HCT116 (cell line): Measurements from ENCODE around the gene HAO1. TPM values are rescaled to one million over a fixed set of nuclear protein-coding genes. Genes with fewer than 3 reads are reported as not detected.

Experiments used
- ATAC-seq: fragments of 200-7000 bp; cut with Tn5 transposase; 2 replicates; pipeline ENCODE4 v1.9.1; 2020; ENCODE audit warnings: mild to moderate bottlenecking, moderate library complexity
- BruUV-seq: library from RNA; stranded (reverse); fragments of 400-500 nt; replicated peaks from 2 replicates; lab custom pipeline; 2021; lab: Mats Ljungman, UMichigan
- CTCF ChIA-PET: fragments of 300-600 bp; sonication (Branson Sonifier 250); formaldehyde crosslinking; loops from one replicate; lab custom pipeline; 2021; ENCODE audit warnings: antibody characterized with exemption; lab: Charles Lee
- POLR2A ChIA-PET: fragments of 300-600, 350-600 bp; sonication (Branson Sonifier 250); formaldehyde crosslinking; loops from one replicate; lab custom pipeline; 2021; ENCODE audit warnings: antibody characterized with exemption; lab: Charles Lee
- RAD21 ChIA-PET, 2 experiments: fragments of 300-600 bp; sonication (Branson Sonifier 250); formaldehyde crosslinking; loops; one replicate each; lab custom pipeline; 2023; ENCODE audit warnings: low total read pairs in 2 of 2; ENCODE audit not compliant: uncharacterized antibody in 2 of 2, unreplicated experiment in 2 of 2, low non-redundant PET in 1 of 2; lab: Charles Lee
- DNase-seq: peaks from one replicate; pipeline ENCODE4 v3.0.0-alpha.2; 2010; ENCODE audit warnings: low read depth, low spot score
- H2AFZ ChIP-seq: fragments of 200-600 bp; shearing (Covaris generic), sonication (generic); 2 replicates; pipeline ENCODE4 v1.6.1; 2017; ENCODE audit warnings: low read depth, mixed run types, mixed read lengths, antibody characterized with exemption, low read length; ENCODE audit not compliant: poor library complexity, severe bottlenecking
- H3K27ac ChIP-seq: 2 replicates; pipeline ENCODE4 v1.5.1; 2012; ENCODE audit warnings: low read depth, low read length
- H3K27me3 ChIP-seq: fragments of 200-600 bp; sonication (generic); 2 replicates; pipeline ENCODE4 v1.6.1; 2016; ENCODE audit warnings: mixed run types, low read length, mixed read lengths; ENCODE audit not compliant: insufficient read depth
- H3K36me3 ChIP-seq, 2 experiments: fragments of 200-500 bp in 1 of 2; fragments of 200-600 bp in 1 of 2; sonication (Bioruptor generic) in 1 of 2; sonication (generic) in 1 of 2; 2 replicates each; pipeline versions ENCODE4 v1.5.1 to v1.6.1; 2014 to 2016; ENCODE audit warnings: low read length in 2 of 2, inconsistent platforms in 1 of 2, mixed read lengths in 1 of 2, mixed run types in 1 of 2; ENCODE audit not compliant: insufficient read depth in 2 of 2, control insufficient read depth in 1 of 2
- H3K4me1 ChIP-seq, 2 experiments: fragments of 200-600 bp in 1 of 2; sonication (generic) in 1 of 2; 2 replicates each; pipeline versions ENCODE4 v1.5.1 to v1.6.1; 2012 to 2017; ENCODE audit warnings: low read length in 2 of 2, inconsistent platforms in 1 of 2, mild to moderate bottlenecking in 1 of 2, mixed read lengths in 1 of 2, mixed run types in 1 of 2, moderate library complexity in 1 of 2; ENCODE audit not compliant: insufficient read depth in 2 of 2, control insufficient read depth in 1 of 2
- H3K4me2 ChIP-seq: fragments of 200-600 bp; sonication (generic); 2 replicates; pipeline ENCODE4 v1.6.1; 2017; ENCODE audit warnings: mixed run types, low read length, mixed read lengths
- H3K4me3 ChIP-seq, 2 experiments: fragments of 200-600 bp in 1 of 2; sonication (generic) in 1 of 2; replicated peaks in 1 of 2; 2 replicates each; pipeline ENCODE4 v1.5.1; 2011 to 2016; ENCODE audit warnings: low read length in 2 of 2, control low read depth in 1 of 2, low read depth in 1 of 2, mild to moderate bottlenecking in 1 of 2, mixed read lengths in 1 of 2, mixed run types in 1 of 2
- H3K79me2 ChIP-seq: fragments of 200-600 bp; sonication (generic); 2 replicates; pipeline ENCODE4 v1.6.1; 2017; ENCODE audit warnings: mild to moderate bottlenecking, mixed run types, low read length, moderate library complexity, mixed read lengths; ENCODE audit not compliant: insufficient read depth
- H3K9ac ChIP-seq: fragments of 200-600 bp; sonication (generic); 2 replicates; pipeline ENCODE4 v1.6.1; 2016; ENCODE audit warnings: low read length, mixed read lengths
- H3K9me2 ChIP-seq: fragments of 200-600 bp; sonication (generic), shearing (Covaris generic); 2 replicates; pipeline ENCODE4 v1.6.1; 2017; ENCODE audit warnings: mixed run types, mild to moderate bottlenecking, moderate library complexity; ENCODE audit not compliant: insufficient read depth
- H3K9me3 ChIP-seq, 2 experiments: fragments of 200-500 bp in 1 of 2; fragments of 200-600 bp in 1 of 2; sonication (Bioruptor generic) in 1 of 2; sonication (generic) in 1 of 2; 2 replicates each; pipeline ENCODE4 v1.6.1; 2014 to 2017; ENCODE audit warnings: low read length in 2 of 2, mixed read lengths in 2 of 2, inconsistent platforms in 1 of 2, low read depth in 1 of 2, mild to moderate bottlenecking in 1 of 2, mixed run types in 1 of 2, moderate library complexity in 1 of 2; ENCODE audit not compliant: control insufficient read depth in 1 of 2, insufficient read depth in 1 of 2
- H4K20me1 ChIP-seq: fragments of 200-600 bp; sonication (generic), shearing (Covaris generic); 2 replicates; pipeline ENCODE4 v1.6.1; 2017; ENCODE audit warnings: mixed run types, mild to moderate bottlenecking, moderate library complexity; ENCODE audit not compliant: insufficient read depth
- CBX3 ChIP-seq: IDR thresholded peaks from 2 replicates; pipeline ENCODE4 v1.6.1; 2012; ENCODE audit warnings: low read depth
- CEBPB ChIP-seq: IDR thresholded peaks from 2 replicates; pipeline ENCODE4 v1.6.1; 2012; ENCODE audit warnings: low read depth
- EGR1 ChIP-seq: IDR thresholded peaks from 2 replicates; pipeline ENCODE4 v1.6.1; 2012; ENCODE audit warnings: low read depth
- ELF1 ChIP-seq: IDR thresholded peaks from 2 replicates; pipeline ENCODE4 v1.6.1; 2012; ENCODE audit warnings: low read depth, borderline replicate concordance
- FOSL1 ChIP-seq: IDR thresholded peaks from 2 replicates; pipeline ENCODE4 v1.6.1; 2012; ENCODE audit warnings: low read depth
- JUND ChIP-seq: IDR thresholded peaks from 2 replicates; pipeline ENCODE4 v1.6.1; 2012
- POLR2AphosphoS5 ChIP-seq: IDR thresholded peaks from 2 replicates; pipeline ENCODE4 v1.6.1; 2011; ENCODE audit warnings: mild to moderate bottlenecking, low read depth, low read length, moderate library complexity
- SIN3A ChIP-seq: IDR thresholded peaks from 2 replicates; pipeline ENCODE4 v1.6.1; 2012; ENCODE audit warnings: low read depth
- TCF7L2 ChIP-seq: IDR thresholded peaks from 2 replicates; pipeline ENCODE4 v1.7.0; 2011; ENCODE audit warnings: borderline replicate concordance, inconsistent platforms; ENCODE audit not compliant: insufficient read depth, insufficient read length; ENCODE audit errors: extremely low read depth
- intact Hi-C: fragments of 100-400 bp; cut with micrococcal nuclease; formaldehyde crosslinking; loops from 2 replicates; pipeline ENCODE4 v1.10.0; 2022
- total RNA-seq: library from RNA; stranded (reverse); gene quantifications from one replicate; pipeline ENCODE4 v1.2.1, GENCODE V29; 2021; ENCODE audit not compliant: unreplicated experiment
- TF ChIP-seq, protein P1 (sequence below): IDR thresholded peaks from 2 replicates; pipeline ENCODE4 v1.6.1; 2012
- TF ChIP-seq, protein P2 (sequence below): IDR thresholded peaks from 2 replicates; pipeline ENCODE4 v1.6.1; 2011; ENCODE audit warnings: mild to moderate bottlenecking, low read length, moderate library complexity; ENCODE audit not compliant: insufficient replicate concordance; ENCODE audit errors: extremely low read depth
- TF ChIP-seq, protein P3 (sequence below): IDR thresholded peaks from 2 replicates; pipeline ENCODE4 v1.6.1; 2012; ENCODE audit warnings: low read depth

HAO1 gene
- total RNA-seq, 1 experiment from 2014 or later, result 0.12 TPM

DNA sequence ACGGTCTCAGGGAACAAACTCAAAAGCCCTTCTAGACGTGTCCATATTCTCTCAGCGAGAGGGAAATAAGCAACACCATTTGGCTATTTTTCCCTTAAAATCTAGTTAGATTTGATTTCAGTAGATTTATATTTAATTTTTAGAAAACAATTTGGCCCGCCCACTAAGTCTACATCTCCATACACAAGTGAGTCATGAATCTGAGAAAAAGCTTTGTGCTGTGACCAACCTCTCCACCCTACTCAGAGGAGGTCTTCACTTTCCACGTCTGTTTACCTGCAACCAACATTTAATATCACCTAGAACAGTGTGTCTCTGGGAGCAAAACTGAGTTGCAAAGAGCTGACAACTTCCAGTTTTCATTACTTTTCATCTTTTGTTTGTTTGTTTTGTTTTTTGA is 48.6 kb downstream of the HAO1 start:
- Histone ChIP-seq H3K4me1 (no peaks in the 10 kb centered on the region), H3K79me2 (no peaks in the 10 kb centered on the region), H3K4me2 (no peak overlapping the region), H3K36me3 (no peaks in the 10 kb centered on the region), H3K9ac (no peak overlapping the region), H2AFZ (no peak overlapping the region), H3K4me3 (no peak overlapping the region), H3K27ac (no peak overlapping the region), H3K27me3 (no peaks in the 10 kb centered on the region), H3K9me2 (no peaks in the 10 kb centered on the region), H4K20me1 (no peaks in the 10 kb centered on the region), H3K9me3 (no peaks in the 10 kb centered on the region)
- ATAC-seq, result no peak
- DNase-seq, result no peak
- BruUV-seq, result no TSS peak
- intact Hi-C loops, result no loop called here
- POLR2A ChIA-PET, result no interaction called here
- CTCF ChIA-PET, result no interaction called here
- RAD21 ChIA-PET, result no interaction called here
- no peak for TF ChIP-seq EGR1
- no peak for TF ChIP-seq JUND
- no peak for TF ChIP-seq SIN3A
- TF ChIP-seq, protein P1, sequence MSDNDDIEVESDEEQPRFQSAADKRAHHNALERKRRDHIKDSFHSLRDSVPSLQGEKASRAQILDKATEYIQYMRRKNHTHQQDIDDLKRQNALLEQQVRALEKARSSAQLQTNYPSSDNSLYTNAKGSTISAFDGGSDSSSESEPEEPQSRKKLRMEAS, result no peak
- TF ChIP-seq, all 23 proteins: peak for 0

DNA sequence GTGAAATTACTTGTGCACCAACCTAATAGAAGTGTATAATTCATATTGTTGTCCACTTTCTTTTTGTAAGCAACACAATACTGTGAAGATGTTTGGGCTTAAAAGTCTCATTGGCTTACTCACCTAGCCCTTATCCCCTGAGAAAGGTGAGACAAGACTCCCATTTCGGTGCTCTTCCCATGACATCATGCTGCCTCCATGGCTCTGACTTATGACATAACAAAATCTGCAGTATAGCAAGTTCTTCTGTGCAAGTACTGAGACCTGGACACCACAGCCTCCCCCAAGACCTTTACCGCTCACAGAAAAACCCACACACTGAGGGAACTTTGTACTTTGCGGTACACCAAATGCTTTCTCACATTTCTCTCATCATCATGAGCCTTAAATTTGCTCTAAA is 50.5 kb downstream of the HAO1 start:
- H3K36me3 ChIP-seq, result no peaks in the 10 kb centered on the region
- H3K9ac ChIP-seq, result no peak overlapping the region
- ChIA-PET RAD21 (no interaction called here), CTCF (no interaction called here), POLR2A (no interaction called here)
- no peak overlapping the region for H3K4me2 ChIP-seq
- H3K27ac ChIP-seq, result no peak overlapping the region
- H3K9me3 ChIP-seq, result no peaks in the 10 kb centered on the region
- no peaks in the 10 kb centered on the region for H3K9me2 ChIP-seq
- intact Hi-C loops, result no loop called here
- no peak for DNase-seq
- no peak for ATAC-seq
- no peak overlapping the region for H3K4me3 ChIP-seq
- no TSS peak for BruUV-seq
- no peaks in the 10 kb centered on the region for H3K27me3 ChIP-seq
- H3K4me1 ChIP-seq, result no peaks in the 10 kb centered on the region
- no peaks in the 10 kb centered on the region for H3K79me2 ChIP-seq
- H4K20me1 ChIP-seq, result no peaks in the 10 kb centered on the region
- no peak overlapping the region for H2AFZ ChIP-seq
- no peak for TF ChIP-seq ELF1
- TF ChIP-seq SIN3A, result no peak
- TF ChIP-seq, protein P2, sequence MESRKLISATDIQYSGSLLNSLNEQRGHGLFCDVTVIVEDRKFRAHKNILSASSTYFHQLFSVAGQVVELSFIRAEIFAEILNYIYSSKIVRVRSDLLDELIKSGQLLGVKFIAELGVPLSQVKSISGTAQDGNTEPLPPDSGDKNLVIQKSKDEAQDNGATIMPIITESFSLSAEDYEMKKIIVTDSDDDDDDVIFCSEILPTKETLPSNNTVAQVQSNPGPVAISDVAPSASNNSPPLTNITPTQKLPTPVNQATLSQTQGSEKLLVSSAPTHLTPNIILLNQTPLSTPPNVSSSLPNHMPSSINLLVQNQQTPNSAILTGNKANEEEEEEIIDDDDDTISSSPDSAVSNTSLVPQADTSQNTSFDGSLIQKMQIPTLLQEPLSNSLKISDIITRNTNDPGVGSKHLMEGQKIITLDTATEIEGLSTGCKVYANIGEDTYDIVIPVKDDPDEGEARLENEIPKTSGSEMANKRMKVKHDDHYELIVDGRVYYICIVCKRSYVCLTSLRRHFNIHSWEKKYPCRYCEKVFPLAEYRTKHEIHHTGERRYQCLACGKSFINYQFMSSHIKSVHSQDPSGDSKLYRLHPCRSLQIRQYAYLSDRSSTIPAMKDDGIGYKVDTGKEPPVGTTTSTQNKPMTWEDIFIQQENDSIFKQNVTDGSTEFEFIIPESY, result no peak
- no peak for TF ChIP-seq FOSL1
- no peak for TF ChIP-seq TCF7L2
- TF ChIP-seq JUND, result no peak
- no peak for TF ChIP-seq CEBPB
- no peak for TF ChIP-seq CBX3
- TF ChIP-seq, protein P3, sequence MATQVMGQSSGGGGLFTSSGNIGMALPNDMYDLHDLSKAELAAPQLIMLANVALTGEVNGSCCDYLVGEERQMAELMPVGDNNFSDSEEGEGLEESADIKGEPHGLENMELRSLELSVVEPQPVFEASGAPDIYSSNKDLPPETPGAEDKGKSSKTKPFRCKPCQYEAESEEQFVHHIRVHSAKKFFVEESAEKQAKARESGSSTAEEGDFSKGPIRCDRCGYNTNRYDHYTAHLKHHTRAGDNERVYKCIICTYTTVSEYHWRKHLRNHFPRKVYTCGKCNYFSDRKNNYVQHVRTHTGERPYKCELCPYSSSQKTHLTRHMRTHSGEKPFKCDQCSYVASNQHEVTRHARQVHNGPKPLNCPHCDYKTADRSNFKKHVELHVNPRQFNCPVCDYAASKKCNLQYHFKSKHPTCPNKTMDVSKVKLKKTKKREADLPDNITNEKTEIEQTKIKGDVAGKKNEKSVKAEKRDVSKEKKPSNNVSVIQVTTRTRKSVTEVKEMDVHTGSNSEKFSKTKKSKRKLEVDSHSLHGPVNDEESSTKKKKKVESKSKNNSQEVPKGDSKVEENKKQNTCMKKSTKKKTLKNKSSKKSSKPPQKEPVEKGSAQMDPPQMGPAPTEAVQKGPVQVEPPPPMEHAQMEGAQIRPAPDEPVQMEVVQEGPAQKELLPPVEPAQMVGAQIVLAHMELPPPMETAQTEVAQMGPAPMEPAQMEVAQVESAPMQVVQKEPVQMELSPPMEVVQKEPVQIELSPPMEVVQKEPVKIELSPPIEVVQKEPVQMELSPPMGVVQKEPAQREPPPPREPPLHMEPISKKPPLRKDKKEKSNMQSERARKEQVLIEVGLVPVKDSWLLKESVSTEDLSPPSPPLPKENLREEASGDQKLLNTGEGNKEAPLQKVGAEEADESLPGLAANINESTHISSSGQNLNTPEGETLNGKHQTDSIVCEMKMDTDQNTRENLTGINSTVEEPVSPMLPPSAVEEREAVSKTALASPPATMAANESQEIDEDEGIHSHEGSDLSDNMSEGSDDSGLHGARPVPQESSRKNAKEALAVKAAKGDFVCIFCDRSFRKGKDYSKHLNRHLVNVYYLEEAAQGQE, result no peak
- no peak for TF ChIP-seq POLR2AphosphoS5
- TF ChIP-seq EGR1, result no peak
- TF ChIP-seq, protein P1, result no peak
